ENCODE data around the gene GPR176. TPM values are rescaled to one million over a fixed set of nuclear protein-coding genes. Genes with fewer than 3 reads are reported as not detected.

The GPR176 gene
- total RNA-seq, 1 experiment from 2014 or later, result 9.8 TPM

GRCh38 chr15:39873978-39874377 is 46.1 kb downstream of the GPR176 start:
- H3K4me3 ChIP-seq (ENCODE audit: low read depth, low read length), result no peak overlapping the region
- H3K9me3 ChIP-seq, result no peaks in the 10 kb centered on the region
- CTCF ChIA-PET, result no interaction called here
- DNase-seq, result no peak
- peaks cover 5% of the 10 kb centered on the region; the same call in 1 of the 2 replicates for H3K4me1 ChIP-seq
- Mint-ChIP-seq H3K27me3 (ENCODE audit: insufficient read depth, unreplicated experiment) (no peaks in the 10 kb centered on the region), H3K4me3 (ENCODE audit: unreplicated experiment) (no peak overlapping the region), H3K27ac (ENCODE audit: unreplicated experiment) (no peak overlapping the region), H3K4me1 (ENCODE audit: low read depth, unreplicated experiment) (peaks cover 24% of the 10 kb centered on the region), H3K9me3 (ENCODE audit: unreplicated experiment) (no peaks in the 10 kb centered on the region), H3K36me3 (ENCODE audit: insufficient read depth, unreplicated experiment) (no peaks in the 10 kb centered on the region)
- no peaks in the 10 kb centered on the region for H3K36me3 ChIP-seq (ENCODE audit: control insufficient read depth, insufficient read depth, low read length)
- intact Hi-C loops (cut with micrococcal nuclease; ENCODE audit: unreplicated experiment), result loop anchor here (10.0 kb wide), 1 partner anchor 289 kb away; the partner anchor contains the start of gene THBS1
- POLR2A ChIA-PET, result interaction anchor here (0.6 kb wide), 1 partner anchor 276 kb away, joined by 3 read pairs; no protein-coding TSS in a partner anchor
- H3K27me3 ChIP-seq (replicated peaks; ENCODE audit: control insufficient read depth, insufficient read depth, low read length), result no peaks in the 10 kb centered on the region
- no TSS peak for BruUV-seq (replicated peaks)
- TF ChIP-seq, protein P1, sequence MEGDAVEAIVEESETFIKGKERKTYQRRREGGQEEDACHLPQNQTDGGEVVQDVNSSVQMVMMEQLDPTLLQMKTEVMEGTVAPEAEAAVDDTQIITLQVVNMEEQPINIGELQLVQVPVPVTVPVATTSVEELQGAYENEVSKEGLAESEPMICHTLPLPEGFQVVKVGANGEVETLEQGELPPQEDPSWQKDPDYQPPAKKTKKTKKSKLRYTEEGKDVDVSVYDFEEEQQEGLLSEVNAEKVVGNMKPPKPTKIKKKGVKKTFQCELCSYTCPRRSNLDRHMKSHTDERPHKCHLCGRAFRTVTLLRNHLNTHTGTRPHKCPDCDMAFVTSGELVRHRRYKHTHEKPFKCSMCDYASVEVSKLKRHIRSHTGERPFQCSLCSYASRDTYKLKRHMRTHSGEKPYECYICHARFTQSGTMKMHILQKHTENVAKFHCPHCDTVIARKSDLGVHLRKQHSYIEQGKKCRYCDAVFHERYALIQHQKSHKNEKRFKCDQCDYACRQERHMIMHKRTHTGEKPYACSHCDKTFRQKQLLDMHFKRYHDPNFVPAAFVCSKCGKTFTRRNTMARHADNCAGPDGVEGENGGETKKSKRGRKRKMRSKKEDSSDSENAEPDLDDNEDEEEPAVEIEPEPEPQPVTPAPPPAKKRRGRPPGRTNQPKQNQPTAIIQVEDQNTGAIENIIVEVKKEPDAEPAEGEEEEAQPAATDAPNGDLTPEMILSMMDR (IDR thresholded peaks at IDR 0.05; ENCODE audit: insufficient read depth in 1 of 2, low read depth in 1 of 2, low read length in 1 of 2, severe bottlenecking in 1 of 2, unreplicated experiment in 1 of 2), result no peak

GRCh38 chr15:39870537-39870936 is 49.5 kb downstream of the GPR176 start:
- Mint-ChIP-seq H3K27me3 (ENCODE audit: insufficient read depth, unreplicated experiment) (no peaks in the 10 kb centered on the region), H3K4me1 (ENCODE audit: low read depth, unreplicated experiment) (peaks cover 24% of the 10 kb centered on the region), H3K9me3 (ENCODE audit: unreplicated experiment) (peaks cover 6% of the 10 kb centered on the region), H3K4me3 (ENCODE audit: unreplicated experiment) (no peak overlapping the region), H3K27ac (ENCODE audit: unreplicated experiment) (no peak overlapping the region), H3K36me3 (ENCODE audit: insufficient read depth, unreplicated experiment) (no peaks in the 10 kb centered on the region)
- intact Hi-C loops (cut with micrococcal nuclease; ENCODE audit: unreplicated experiment), result loop anchor here (10.0 kb wide), 1 partner anchor 286 kb away; the partner anchor contains the start of gene THBS1
- ChIA-PET POLR2A (no interaction called here), CTCF (no interaction called here)
- BruUV-seq (replicated peaks), result no TSS peak
- no peaks in the 10 kb centered on the region for H3K9me3 ChIP-seq
- TF ChIP-seq, protein P1 (IDR thresholded peaks at IDR 0.05; ENCODE audit: insufficient read depth in 1 of 2, low read depth in 1 of 2, low read length in 1 of 2, severe bottlenecking in 1 of 2, unreplicated experiment in 1 of 2), result no peak
- H3K27me3 ChIP-seq (replicated peaks; ENCODE audit: control insufficient read depth, insufficient read depth, low read length), result no peaks in the 10 kb centered on the region
- DNase-seq, result no peak
- H3K4me3 ChIP-seq (ENCODE audit: low read depth, low read length), result no peak overlapping the region
- no peaks in the 10 kb centered on the region for H3K36me3 ChIP-seq (ENCODE audit: control insufficient read depth, insufficient read depth, low read length)
- H3K4me1 ChIP-seq, result peaks cover 4% of the 10 kb centered on the region; the same call in 1 of the 2 replicates

- no peak for DNase-seq
- Mint-ChIP-seq H3K4me1 (ENCODE audit: low read depth, unreplicated experiment) (peaks cover 24% of the 10 kb centered on the region), H3K27me3 (ENCODE audit: insufficient read depth, unreplicated experiment) (no peaks in the 10 kb centered on the region), H3K9me3 (ENCODE audit: unreplicated experiment) (peaks cover 6% of the 10 kb centered on the region), H3K4me3 (ENCODE audit: unreplicated experiment) (no peak overlapping the region), H3K27ac (ENCODE audit: unreplicated experiment) (no peak overlapping the region), H3K36me3 (ENCODE audit: insufficient read depth, unreplicated experiment) (no peaks in the 10 kb centered on the region)
- Histone ChIP-seq H3K36me3 (ENCODE audit: control insufficient read depth, insufficient read depth, low read length) (no peaks in the 10 kb centered on the region), H3K27me3 (replicated peaks; ENCODE audit: control insufficient read depth, insufficient read depth, low read length) (no peaks in the 10 kb centered on the region), H3K4me1 (no peaks in the 10 kb centered on the region), H3K9me3 (no peaks in the 10 kb centered on the region), H3K4me3 (ENCODE audit: low read depth, low read length) (no peak overlapping the region)
- TF ChIP-seq, protein P1 (IDR thresholded peaks at IDR 0.05; ENCODE audit: insufficient read depth in 1 of 2, low read depth in 1 of 2, low read length in 1 of 2, severe bottlenecking in 1 of 2, unreplicated experiment in 1 of 2), result no peak
- BruUV-seq (replicated peaks), result no TSS peak
- intact Hi-C loops (cut with micrococcal nuclease; ENCODE audit: unreplicated experiment), result loop anchor here (10.0 kb wide), 1 partner anchor 285 kb away; the partner anchor contains the start of gene THBS1
- ChIA-PET POLR2A (no interaction called here), CTCF (no interaction called here)
Measured at GRCh38 chr15:39869858-39870515, 50.1 kb downstream of the GPR176 start.
